Natural killer cell (primary cell): ENCODE measurements around the gene ATP1A3. TPM values are rescaled to one million over a fixed set of nuclear protein-coding genes. Genes with fewer than 3 reads are reported as not detected.
"Not testable (repeated sequence)": the region's sequence is repeated elsewhere in the genome, so short reads cannot be mapped to it uniquely, and the experiment has no call there.

Source experiments
- ATAC-seq, 3 donors: fragments of 150-1000 bp in 2 of 3; fragments of 200-7000 bp in 1 of 3; cut with Tn5 transposase; 1 replicate in 1 of 3; 2 replicates in 2 of 3; pipeline ENCODE4 v1.10.0; 2021; ENCODE audit warnings: mild to moderate bottlenecking in 2 of 3, moderate library complexity in 2 of 3
- DNase-seq, 2 donors: peaks; one replicate each; pipeline versions ENCODE4 v3.0.0 to v3.0.0-alpha.2; 2013 to 2021; ENCODE audit warnings: mixed read lengths in 1 of 2
- H3K27ac ChIP-seq: one replicate; pipeline ENCODE4 v1.5.1; 2013; ENCODE audit warnings: mild to moderate bottlenecking, low read length
- H3K27me3 ChIP-seq: one replicate; pipeline ENCODE4 v1.6.1; 2013; ENCODE audit warnings: low read length; ENCODE audit not compliant: control insufficient read depth, insufficient read depth
- H3K36me3 ChIP-seq: one replicate; pipeline ENCODE4 v1.6.1; 2013; ENCODE audit warnings: low read length; ENCODE audit not compliant: control insufficient read depth, insufficient read depth
- H3K4me1 ChIP-seq: one replicate; pipeline ENCODE4 v1.6.1; 2013; ENCODE audit warnings: low read length; ENCODE audit not compliant: control insufficient read depth, insufficient read depth
- H3K4me3 ChIP-seq: one replicate; pipeline ENCODE4 v1.5.1; 2013; ENCODE audit warnings: low read length
- H3K9me3 ChIP-seq: one replicate; pipeline ENCODE4 v1.6.1; 2013; ENCODE audit warnings: low read length; ENCODE audit not compliant: control insufficient read depth, insufficient read depth
- H3K27ac Mint-ChIP-seq, 2 donors: one replicate each; pipeline ENCODE4 v1.8.0; 2022; ENCODE audit warnings: mild to moderate bottlenecking in 2 of 2, mixed read lengths in 2 of 2, moderate library complexity in 1 of 2
- H3K27me3 Mint-ChIP-seq, 2 donors: one replicate each; pipeline ENCODE4 v1.8.0; 2022; ENCODE audit warnings: low read depth in 2 of 2, mixed read lengths in 2 of 2
- H3K36me3 Mint-ChIP-seq: one replicate; pipeline ENCODE4 v1.8.0; 2022; ENCODE audit warnings: mixed read lengths
- H3K4me1 Mint-ChIP-seq, 2 donors: one replicate each; pipeline ENCODE4 v1.8.0; 2022; ENCODE audit warnings: mixed read lengths in 2 of 2
- H3K4me3 Mint-ChIP-seq: one replicate; pipeline ENCODE4 v1.8.0; 2022; ENCODE audit warnings: mild to moderate bottlenecking, moderate library complexity, mixed read lengths
- H3K9me3 Mint-ChIP-seq, 2 donors: one replicate each; pipeline ENCODE4 v1.8.0; 2022; ENCODE audit warnings: mixed read lengths in 2 of 2
- WGBS: methylation state at CpG from one replicate; pipeline ENCODE4 v1.1.7; 2013; ENCODE audit warnings: missing lambda C conversion rate; ENCODE audit not compliant: insufficient coverage; 5-methylcytosine and 5-hydroxymethylcytosine counted together
- intact Hi-C: fragments of 100-400 bp; cut with micrococcal nuclease; formaldehyde crosslinking; loops from one replicate; pipeline ENCODE4 v1.14.2; 2022
- total RNA-seq, 4 donors: library from RNA; stranded (reverse); fragments of 120-200 nt in 1 of 4; gene quantifications; one replicate each; pipeline versions ENCODE4 v1.2.3 to v1.2.4, GENCODE V29; 2013 to 2022
- TF ChIP-seq, protein P1 (sequence below): fragments of 200-600 bp; IDR thresholded peaks from one replicate; pipeline ENCODE4 v1.8.0; 2022; ENCODE audit warnings: antibody characterized with exemption

ATP1A3 gene
- total RNA-seq, 3 donors from 2014 or later (not counting 1 experiment from before 2014, with no cell fraction given): 13.5 to 18.2 (median 14.0) TPM

GRCh38 chr19:41940731-41941409, 53.2 kb downstream of the ATP1A3 start:
- DNase-seq (peak in 1 of 2 donors; percentile 44), ATAC-seq (no peak)
- TF ChIP-seq, protein P1, sequence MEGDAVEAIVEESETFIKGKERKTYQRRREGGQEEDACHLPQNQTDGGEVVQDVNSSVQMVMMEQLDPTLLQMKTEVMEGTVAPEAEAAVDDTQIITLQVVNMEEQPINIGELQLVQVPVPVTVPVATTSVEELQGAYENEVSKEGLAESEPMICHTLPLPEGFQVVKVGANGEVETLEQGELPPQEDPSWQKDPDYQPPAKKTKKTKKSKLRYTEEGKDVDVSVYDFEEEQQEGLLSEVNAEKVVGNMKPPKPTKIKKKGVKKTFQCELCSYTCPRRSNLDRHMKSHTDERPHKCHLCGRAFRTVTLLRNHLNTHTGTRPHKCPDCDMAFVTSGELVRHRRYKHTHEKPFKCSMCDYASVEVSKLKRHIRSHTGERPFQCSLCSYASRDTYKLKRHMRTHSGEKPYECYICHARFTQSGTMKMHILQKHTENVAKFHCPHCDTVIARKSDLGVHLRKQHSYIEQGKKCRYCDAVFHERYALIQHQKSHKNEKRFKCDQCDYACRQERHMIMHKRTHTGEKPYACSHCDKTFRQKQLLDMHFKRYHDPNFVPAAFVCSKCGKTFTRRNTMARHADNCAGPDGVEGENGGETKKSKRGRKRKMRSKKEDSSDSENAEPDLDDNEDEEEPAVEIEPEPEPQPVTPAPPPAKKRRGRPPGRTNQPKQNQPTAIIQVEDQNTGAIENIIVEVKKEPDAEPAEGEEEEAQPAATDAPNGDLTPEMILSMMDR: no peak
- Mint-ChIP-seq H3K27ac (peak overlapping the region; percentile 68 to 69), H3K4me3 (peak overlapping the region; percentile 81), H3K9me3 (no peaks in the 10 kb centered on the region), H3K4me1 (peaks cover 33 to 63% of the 10 kb centered on the region in 2 donors), H3K36me3 (no peaks in the 10 kb centered on the region), H3K27me3 (peaks cover 14 to 28% of the 10 kb centered on the region in 2 donors)
- WGBS: 9% methylated on average over 53 of the region's 53 CpGs
- Histone ChIP-seq H3K9me3 (no peaks in the 10 kb centered on the region), H3K4me3 (peak overlapping the region; percentile 46), H3K27me3 (peaks cover 11% of the 10 kb centered on the region), H3K27ac (peak overlapping the region; percentile 52), H3K4me1 (peaks cover 57% of the 10 kb centered on the region), H3K36me3 (no peaks in the 10 kb centered on the region)
- intact Hi-C loops: no loop called here

GRCh38 chr19:41939861-41940730, 53.9 kb downstream of the ATP1A3 start:
- peak overlapping the region; percentile 81 for H3K4me3 Mint-ChIP-seq
- peaks cover 21 to 33% of the 10 kb centered on the region in 2 donors for H3K27me3 Mint-ChIP-seq
- H3K4me3 ChIP-seq: peak overlapping the region; percentile 46
- peak in 2 of 3 donors; percentile 12 to 25 for ATAC-seq
- WGBS: 3% methylated on average over 83 of the region's 83 CpGs
- peaks cover 54% of the 10 kb centered on the region for H3K4me1 ChIP-seq
- H3K36me3 ChIP-seq: no peaks in the 10 kb centered on the region
- H3K4me1 Mint-ChIP-seq: peaks cover 30 to 59% of the 10 kb centered on the region in 2 donors
- no peaks in the 10 kb centered on the region for H3K9me3 ChIP-seq
- no peaks in the 10 kb centered on the region for H3K36me3 Mint-ChIP-seq
- intact Hi-C loops: no loop called here
- H3K9me3 Mint-ChIP-seq: no peaks in the 10 kb centered on the region
- DNase-seq: peak in 1 of 2 donors; percentile 62
- H3K27ac ChIP-seq: peak overlapping the region; percentile 77
- TF ChIP-seq, protein P1: no peak
- H3K27me3 ChIP-seq: peaks cover 16% of the 10 kb centered on the region
- H3K27ac Mint-ChIP-seq: peak overlapping the region; percentile 48 to 69

DNA sequence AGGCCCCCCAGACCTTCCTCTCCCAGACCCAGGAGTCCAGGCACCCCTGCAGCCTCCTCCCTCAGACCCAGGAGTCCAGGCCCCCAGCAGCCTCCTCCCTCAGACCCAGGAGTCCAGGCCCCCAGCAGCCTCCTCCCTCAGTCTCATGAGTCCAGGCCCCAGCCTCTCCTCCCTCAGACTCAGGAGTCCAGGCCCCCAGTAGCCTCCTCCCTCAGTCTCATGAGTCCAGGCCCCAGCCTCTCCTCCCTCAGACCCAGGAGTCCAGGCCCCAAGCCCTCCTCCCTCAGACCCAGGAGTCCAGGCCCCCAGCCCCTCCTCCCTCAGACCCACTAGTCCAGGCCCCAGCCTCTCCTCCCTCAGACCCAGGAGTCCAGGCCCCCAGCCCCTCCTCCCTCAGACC, 54.8 kb downstream of the ATP1A3 start:
- peaks cover 28 to 59% of the 10 kb centered on the region in 2 donors for H3K4me1 Mint-ChIP-seq
- H3K27ac ChIP-seq, DNase-seq, H3K36me3 ChIP-seq, H3K9me3 Mint-ChIP-seq, ATAC-seq, H3K4me3 Mint-ChIP-seq, intact Hi-C loops, H3K36me3 Mint-ChIP-seq, H3K9me3 ChIP-seq, H3K4me3 ChIP-seq: not testable (repeated sequence)
- H3K27ac Mint-ChIP-seq: peak overlapping the region in 1 of 2 donors; percentile 69
- Histone ChIP-seq H3K27me3 (peaks cover 16% of the 10 kb centered on the region), H3K4me1 (peaks cover 54% of the 10 kb centered on the region)
- H3K27me3 Mint-ChIP-seq: peaks cover 27 to 35% of the 10 kb centered on the region in 2 donors
